Fibroblast of pulmonary artery (primary cell): ENCODE measurements around the gene WNT3.

Experiments used
- DNase-seq: peaks from one replicate; pipeline ENCODE4 v3.0.0-alpha.2; 2010; ENCODE audit warnings: low read depth
- H3K4me3 ChIP-seq: replicated peaks from 2 replicates; pipeline ENCODE4 v1.5.1; 2011; ENCODE audit warnings: low read depth, mild to moderate bottlenecking, control low read depth, low read length, moderate library complexity
- TF ChIP-seq, protein P1 (sequence below): IDR thresholded peaks from 2 replicates; pipeline ENCODE4 v1.5.1; 2011; ENCODE audit warnings: mild to moderate bottlenecking, control low read depth, low read length, inconsistent platforms; ENCODE audit errors: missing control alignments

Gene WNT3

DNA sequence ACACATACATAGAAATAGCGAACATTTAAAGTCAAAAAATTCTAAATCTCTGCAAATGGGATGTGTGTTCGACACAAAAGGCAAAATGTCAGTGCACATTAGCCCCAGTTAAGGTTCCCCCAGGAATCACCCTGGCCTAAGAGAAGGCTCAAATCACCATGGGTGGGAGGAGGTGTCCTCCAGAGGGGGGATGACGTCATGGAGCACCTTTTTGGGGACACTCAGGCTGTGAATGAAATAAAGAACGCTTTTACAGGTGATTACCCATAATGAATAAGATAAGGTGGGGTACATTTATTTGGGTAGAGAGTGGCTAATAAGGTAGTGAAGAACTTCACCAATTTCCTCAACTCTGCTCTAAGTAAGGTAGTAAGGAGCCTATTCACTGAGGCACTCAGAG, 26.4 kb downstream of the WNT3 start:
- no peak for DNase-seq
- TF ChIP-seq, protein P1, sequence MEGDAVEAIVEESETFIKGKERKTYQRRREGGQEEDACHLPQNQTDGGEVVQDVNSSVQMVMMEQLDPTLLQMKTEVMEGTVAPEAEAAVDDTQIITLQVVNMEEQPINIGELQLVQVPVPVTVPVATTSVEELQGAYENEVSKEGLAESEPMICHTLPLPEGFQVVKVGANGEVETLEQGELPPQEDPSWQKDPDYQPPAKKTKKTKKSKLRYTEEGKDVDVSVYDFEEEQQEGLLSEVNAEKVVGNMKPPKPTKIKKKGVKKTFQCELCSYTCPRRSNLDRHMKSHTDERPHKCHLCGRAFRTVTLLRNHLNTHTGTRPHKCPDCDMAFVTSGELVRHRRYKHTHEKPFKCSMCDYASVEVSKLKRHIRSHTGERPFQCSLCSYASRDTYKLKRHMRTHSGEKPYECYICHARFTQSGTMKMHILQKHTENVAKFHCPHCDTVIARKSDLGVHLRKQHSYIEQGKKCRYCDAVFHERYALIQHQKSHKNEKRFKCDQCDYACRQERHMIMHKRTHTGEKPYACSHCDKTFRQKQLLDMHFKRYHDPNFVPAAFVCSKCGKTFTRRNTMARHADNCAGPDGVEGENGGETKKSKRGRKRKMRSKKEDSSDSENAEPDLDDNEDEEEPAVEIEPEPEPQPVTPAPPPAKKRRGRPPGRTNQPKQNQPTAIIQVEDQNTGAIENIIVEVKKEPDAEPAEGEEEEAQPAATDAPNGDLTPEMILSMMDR = no peak
- H3K4me3 ChIP-seq = no peak overlapping the region

DNA sequence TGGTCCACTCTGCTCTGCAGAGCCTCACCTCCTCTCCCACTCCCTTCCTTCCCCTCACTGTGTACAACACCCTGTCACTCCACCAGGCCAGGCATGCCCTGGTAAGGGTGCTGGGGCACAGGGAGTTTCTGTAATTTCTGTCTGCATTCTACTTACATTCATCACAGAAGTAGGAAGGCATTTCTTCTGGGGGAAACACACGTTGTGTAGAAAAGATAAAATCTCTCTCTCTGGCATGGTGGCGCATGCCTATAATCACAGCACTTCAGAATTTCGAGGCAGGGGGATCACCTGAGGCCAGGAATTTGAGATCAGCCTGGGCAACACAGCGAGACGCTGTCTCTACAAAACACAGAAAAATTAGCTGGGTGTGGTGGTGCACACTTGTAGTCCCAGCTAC, 27.0 kb downstream of the WNT3 start:
- TF ChIP-seq, protein P1 = no peak
- DNase-seq = no peak
- H3K4me3 ChIP-seq = no peak overlapping the region

DNA sequence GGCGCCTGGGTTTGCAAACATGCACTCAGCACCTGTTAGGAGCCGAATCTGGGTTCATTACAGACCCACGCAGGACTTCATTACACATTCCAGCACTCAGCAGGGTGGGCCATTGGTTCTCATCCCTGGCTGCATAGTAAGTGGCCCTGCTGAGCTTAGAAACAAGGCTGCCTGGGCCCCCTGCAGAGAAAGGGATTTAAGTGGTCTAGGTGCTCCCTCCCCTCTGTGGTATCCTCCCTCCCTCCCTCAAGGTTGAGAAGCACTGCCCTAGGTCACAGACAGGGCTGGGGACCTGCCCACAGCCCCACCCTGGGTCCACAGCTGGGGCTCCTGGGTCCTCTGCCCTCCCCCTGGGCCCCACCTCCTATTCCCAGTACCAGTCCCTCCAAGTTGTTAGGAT, 28.3 kb downstream of the WNT3 start:
- no peak overlapping the region for H3K4me3 ChIP-seq
- no peak for DNase-seq
- TF ChIP-seq, protein P1 = no peak

DNA sequence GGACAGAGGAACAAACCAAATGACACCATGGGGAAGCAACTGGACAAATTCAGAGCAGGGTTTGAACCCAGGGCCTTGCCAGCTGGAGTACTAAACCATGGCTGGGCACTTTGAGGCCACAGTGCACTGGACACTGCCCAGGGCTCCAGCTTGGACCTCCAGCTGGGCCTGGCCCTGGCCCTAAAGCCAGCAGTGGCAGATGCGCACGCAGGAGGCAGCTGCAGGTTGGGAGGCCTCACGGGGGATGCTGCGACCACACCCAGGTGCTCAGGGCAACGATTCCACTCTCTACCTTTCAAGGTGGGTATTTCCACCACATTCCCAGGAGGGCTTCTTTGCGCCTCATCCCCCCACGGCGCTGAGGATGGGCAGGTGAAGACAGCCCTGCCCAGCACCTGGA, 28.9 kb downstream of the WNT3 start:
- TF ChIP-seq, protein P1 = no peak
- no peak overlapping the region for H3K4me3 ChIP-seq
- DNase-seq = no peak

DNA sequence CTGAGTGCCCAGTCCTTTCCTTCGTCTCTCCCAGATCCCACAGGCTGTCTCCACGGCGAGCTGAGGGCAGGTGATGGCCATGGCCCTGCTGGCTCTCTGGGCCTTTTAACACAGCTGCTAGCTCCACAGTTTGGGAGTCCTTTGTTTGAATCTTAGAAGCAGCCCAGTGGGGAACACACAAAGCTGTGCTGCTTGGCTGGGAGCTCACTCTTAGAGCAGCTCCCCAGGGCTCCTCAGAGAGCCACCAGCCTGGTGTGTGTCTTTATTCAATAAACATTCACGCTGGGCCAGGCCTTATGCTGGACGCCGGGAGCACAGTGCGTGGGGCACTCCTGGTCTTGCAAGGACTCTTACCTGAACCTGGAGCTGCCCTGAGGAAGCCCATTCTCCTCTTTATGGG, 29.7 kb downstream of the WNT3 start:
- DNase-seq = no peak
- TF ChIP-seq, protein P1 = no peak

DNA sequence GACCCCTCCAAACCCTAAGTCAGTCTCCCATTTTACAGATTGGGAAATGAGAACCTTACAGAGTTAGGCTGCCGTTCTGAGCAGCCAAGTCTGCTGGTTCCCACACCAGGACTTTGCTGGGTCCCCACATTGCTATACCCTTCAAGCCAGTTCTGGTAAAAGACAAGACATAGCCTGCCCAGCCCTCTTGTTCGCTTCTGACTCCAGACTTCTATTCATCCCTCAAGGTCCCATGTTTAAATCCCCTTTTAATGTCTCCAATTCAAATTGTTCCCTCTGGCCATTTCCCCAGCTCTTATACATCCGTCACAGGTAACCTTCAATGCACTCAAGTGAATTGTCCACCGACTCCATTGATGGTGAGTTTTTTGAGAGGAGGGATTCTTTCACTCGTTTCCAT, 30.2 kb downstream of the WNT3 start:
- DNase-seq = no peak
- TF ChIP-seq, protein P1 = no peak
- no peak overlapping the region for H3K4me3 ChIP-seq

More for the DNA sequence above, 29.7 kb downstream of the WNT3 start:
- no peak overlapping the region for H3K4me3 ChIP-seq

DNA sequence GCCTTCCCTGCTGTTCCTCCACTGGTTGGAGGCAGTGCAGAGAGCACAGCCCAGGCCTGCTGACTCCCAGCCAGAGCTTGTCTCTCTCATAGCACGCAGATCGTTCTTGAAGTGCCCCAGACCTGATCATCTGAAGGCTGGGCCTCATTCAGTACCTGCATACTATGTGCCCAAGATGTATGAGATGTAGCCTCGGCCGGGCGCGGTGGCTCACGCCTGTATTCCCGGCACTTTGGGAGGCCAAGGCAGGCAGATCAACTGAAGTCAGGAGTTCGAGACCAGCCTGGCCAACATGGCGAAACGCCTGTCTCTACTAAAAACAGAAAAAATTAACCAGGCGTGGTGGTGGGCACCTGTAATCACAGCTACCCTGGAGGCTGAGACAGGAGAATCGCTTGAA, 31.0 kb downstream of the WNT3 start:
- no peak overlapping the region for H3K4me3 ChIP-seq
- no peak for DNase-seq
- TF ChIP-seq, protein P1 = no peak
